GM10248 (cell line): ENCODE measurements around the gene MYBBP1A.

Source experiments
- CTCF ChIA-PET: fragments of 300-600 bp; sonication (Branson Sonifier 250); formaldehyde crosslinking; extraction: SDS; loops from one replicate; lab custom pipeline; 2021; ENCODE audit warnings: antibody characterized with exemption; lab: Yijun Ruan, JAX
- POLR2A ChIA-PET: fragments of 350-650 bp; sonication (Branson Sonifier 250); formaldehyde crosslinking; extraction: SDS; loops from one replicate; lab custom pipeline; 2020; ENCODE audit warnings: antibody characterized with exemption; lab: Yijun Ruan, JAX
- DNase-seq: peaks from one replicate; pipeline ENCODE4 v3.0.0; 2012; ENCODE audit errors: extremely low spot score
- CTCF ChIP-seq: IDR thresholded peaks from 2 replicates; pipeline ENCODE4 v1.5.1; 2012; ENCODE audit warnings: mild to moderate bottlenecking, low read depth; ENCODE audit errors: extremely low read depth, missing control alignments, control extremely low read depth

Gene MYBBP1A

GRCh38 chr17:4540687-4541327 is 14.4 kb downstream of the MYBBP1A start:
- CTCF ChIA-PET: no interaction called here
- no peak for DNase-seq
- TF ChIP-seq CTCF: no peak
- POLR2A ChIA-PET: no interaction called here

DNA sequence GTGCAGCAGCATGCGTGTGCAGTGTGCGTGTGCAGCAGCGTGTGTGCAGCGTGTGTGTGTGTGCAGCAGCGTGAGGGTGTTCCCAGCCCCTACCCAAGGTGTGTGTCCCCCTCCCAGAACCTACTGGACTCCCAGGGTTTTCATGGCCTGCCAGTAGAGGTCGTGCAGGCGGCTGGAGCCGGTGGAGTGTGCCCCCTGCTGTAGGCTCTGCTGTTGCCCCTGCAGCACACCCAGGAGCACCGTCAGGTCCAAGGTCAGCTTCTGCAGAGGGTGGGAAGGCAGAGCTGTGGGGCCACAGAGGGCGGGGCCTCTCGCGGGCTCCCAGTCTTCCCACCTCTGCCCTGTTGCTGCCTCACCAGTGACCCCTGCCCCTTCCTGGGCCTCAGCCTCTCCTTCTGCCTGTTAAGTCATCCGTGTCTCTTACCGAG is 14.9 kb downstream of the MYBBP1A start:
- POLR2A ChIA-PET: no interaction called here
- TF ChIP-seq CTCF: no peak
- no peak for DNase-seq
- CTCF ChIA-PET: no interaction called here

DNA sequence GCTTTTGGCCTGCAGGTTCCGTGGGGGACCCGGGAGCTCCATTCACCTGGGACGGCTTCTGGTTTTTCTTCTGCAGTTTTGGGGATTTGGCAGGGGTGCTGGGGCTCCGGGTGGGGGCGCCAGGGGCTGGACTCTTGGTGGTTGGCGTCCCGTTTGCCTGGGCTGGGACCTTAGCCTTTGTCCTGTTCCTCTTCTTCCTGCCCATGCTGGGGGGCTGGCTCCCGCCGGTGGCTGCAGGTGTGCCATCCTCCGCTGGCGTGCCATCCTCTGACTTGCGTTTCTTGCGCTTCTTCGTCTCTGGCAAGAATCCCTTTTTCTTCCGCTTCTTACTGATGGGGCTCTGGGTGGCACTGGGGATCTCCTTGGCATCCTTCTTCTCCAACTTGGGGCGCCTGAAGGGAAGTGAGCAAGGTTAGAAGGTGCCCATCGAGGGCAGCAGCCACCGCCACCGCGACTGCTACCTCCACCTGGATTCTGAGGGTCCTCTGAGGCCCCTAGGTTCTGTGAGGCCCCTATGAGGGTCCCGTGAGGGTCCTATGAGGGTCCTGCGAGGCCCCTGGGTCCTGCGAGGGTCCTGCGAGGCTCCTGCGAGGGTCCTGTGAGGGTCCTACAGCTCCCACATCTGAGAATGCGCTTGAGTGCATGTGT is 15.5 kb downstream of the MYBBP1A start:
- ChIA-PET POLR2A (no interaction called here), CTCF (interaction anchor here (0.9 kb wide), 1 partner anchor 12 kb away, joined by 3 read pairs; no protein-coding TSS in a partner anchor)
- TF ChIP-seq CTCF: no peak
- no peak for DNase-seq

DNA sequence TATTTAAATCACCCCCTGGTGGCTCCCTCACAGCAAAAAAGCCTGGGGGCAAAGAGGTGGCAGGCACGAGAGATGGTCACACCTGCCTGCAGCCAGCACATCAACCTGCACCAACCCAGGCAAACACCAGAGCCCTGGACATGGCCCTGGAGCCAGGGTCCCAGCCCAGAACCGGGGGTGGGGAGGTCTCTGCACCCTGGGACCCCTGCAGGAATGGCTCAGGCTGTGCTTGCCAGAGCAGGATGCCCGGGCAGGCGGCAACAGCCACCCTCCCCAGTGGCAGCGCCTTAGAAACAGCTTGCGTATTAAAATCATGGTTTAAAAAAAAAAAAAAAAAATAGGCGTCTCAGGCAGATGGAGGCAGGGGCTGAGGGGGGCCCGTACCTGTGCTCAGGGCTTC is 16.2 kb downstream of the MYBBP1A start:
- TF ChIP-seq CTCF: no peak
- no peak for DNase-seq
- ChIA-PET CTCF (interaction anchor here (0.9 to 1.3 kb wide), 2 partner anchors 11 to 118 kb away, joined by 3 read pairs; no protein-coding TSS in a partner anchor), POLR2A (interaction anchor here (0.6 kb wide), 1 partner anchor 532 kb away, joined by 4 read pairs; no protein-coding TSS in a partner anchor)

GRCh38 chr17:4538236-4539002 is 16.8 kb downstream of the MYBBP1A start:
- ChIA-PET CTCF (interaction anchor here (0.9 to 1.5 kb wide), 3 partner anchors 11 to 118 kb away, joined by 3 to 4 read pairs (median 3); no protein-coding TSS in a partner anchor), POLR2A (interaction anchor here (0.6 kb wide), 2 partner anchors 9 to 532 kb away, joined by 3 to 4 read pairs; no protein-coding TSS in a partner anchor)
- DNase-seq: no peak
- no peak for TF ChIP-seq CTCF
